Mesenchymal stem cell (in vitro differentiated cells and primary cell): ENCODE data around the gene GTF3C1.

Experiments used
- DNase-seq: peaks from one replicate; pipeline ENCODE4 v3.0.0-alpha.2; 2013
- H2AFZ ChIP-seq: one replicate; pipeline ENCODE4 v1.6.1; 2013; ENCODE audit warnings: low read depth, mild to moderate bottlenecking, control low read depth, inconsistent platforms, low read length, moderate library complexity
- H2AK5ac ChIP-seq: 2 replicates; pipeline ENCODE4 v1.6.1; 2013; ENCODE audit warnings: low read length, moderate library complexity, mild to moderate bottlenecking, inconsistent platforms; ENCODE audit not compliant: severe bottlenecking
- H2BK120ac ChIP-seq: one replicate; pipeline ENCODE4 v1.6.1; 2013; ENCODE audit warnings: low read depth, mild to moderate bottlenecking, inconsistent platforms, low read length, moderate library complexity
- H2BK12ac ChIP-seq, 2 experiments: one replicate each; pipeline ENCODE4 v1.6.1; 2013; ENCODE audit warnings: inconsistent platforms in 2 of 2, low read length in 2 of 2, mild to moderate bottlenecking in 2 of 2, moderate library complexity in 2 of 2, control low read depth in 1 of 2
- H2BK15ac ChIP-seq: one replicate; pipeline ENCODE4 v1.6.1; 2013; ENCODE audit warnings: mild to moderate bottlenecking, low read depth, inconsistent platforms; ENCODE audit not compliant: poor library complexity, severe bottlenecking
- H2BK5ac ChIP-seq: 2 replicates; pipeline ENCODE4 v1.6.1; 2013; ENCODE audit warnings: low read depth, mild to moderate bottlenecking, low read length, control low read depth, inconsistent platforms; ENCODE audit not compliant: poor library complexity, severe bottlenecking
- H3K14ac ChIP-seq, 2 experiments: one replicate each; pipeline ENCODE4 v1.6.1; 2013; ENCODE audit warnings: inconsistent platforms in 2 of 2, low read length in 2 of 2, control low read depth in 1 of 2, mild to moderate bottlenecking in 1 of 2, moderate library complexity in 1 of 2
- H3K18ac ChIP-seq, 2 experiments: one replicate each; pipeline ENCODE4 v1.6.1; 2013; ENCODE audit warnings: inconsistent platforms in 2 of 2, low read length in 2 of 2, control low read depth in 1 of 2, low read depth in 1 of 2, mild to moderate bottlenecking in 1 of 2
- H3K23ac ChIP-seq, 2 experiments: one replicate each; pipeline ENCODE4 v1.6.1; 2013; ENCODE audit warnings: inconsistent platforms in 2 of 2, low read length in 2 of 2, mild to moderate bottlenecking in 2 of 2, moderate library complexity in 2 of 2, control low read depth in 1 of 2
- H3K27ac ChIP-seq: 2 replicates; pipeline ENCODE4 v1.5.1; 2013; ENCODE audit warnings: mild to moderate bottlenecking, moderate library complexity, low read length, control low read depth, inconsistent platforms; ENCODE audit not compliant: poor library complexity, severe bottlenecking
- H3K27me3 ChIP-seq, 2 experiments: 2 replicates each; pipeline versions ENCODE4 v1.6.1 to v1.7.0; 2013; ENCODE audit warnings: low read length in 2 of 2, mild to moderate bottlenecking in 2 of 2, moderate library complexity in 2 of 2, control low read depth in 1 of 2, inconsistent platforms in 1 of 2; ENCODE audit not compliant: control insufficient read depth in 1 of 2, insufficient read depth in 1 of 2
- H3K36me3 ChIP-seq, 2 experiments: 2 replicates each; pipeline versions ENCODE4 v1.6.1 to v1.7.0; 2013; ENCODE audit warnings: low read length in 2 of 2, control low read depth in 1 of 2, inconsistent platforms in 1 of 2, low read depth in 1 of 2, mild to moderate bottlenecking in 1 of 2; ENCODE audit not compliant: insufficient read depth in 2 of 2, control insufficient read depth in 1 of 2
- H3K4ac ChIP-seq, 2 experiments: one replicate each; pipeline ENCODE4 v1.6.1; 2013; ENCODE audit warnings: inconsistent platforms in 2 of 2, low read length in 2 of 2, mild to moderate bottlenecking in 2 of 2, moderate library complexity in 2 of 2, control low read depth in 1 of 2, low read depth in 1 of 2
- H3K4me1 ChIP-seq: 2 replicates; pipeline ENCODE4 v1.6.1; 2013; ENCODE audit warnings: low read depth, low read length, control low read depth; ENCODE audit not compliant: control insufficient read depth, insufficient read depth
- H3K4me2 ChIP-seq: 2 replicates; pipeline ENCODE4 v1.6.1; 2013; ENCODE audit warnings: low read length, mild to moderate bottlenecking, inconsistent platforms; ENCODE audit not compliant: poor library complexity, severe bottlenecking
- H3K4me3 ChIP-seq, 2 experiments: 2 replicates each; pipeline versions ENCODE4 v1.5.1 to v1.7.0; 2013; ENCODE audit warnings: low read length in 2 of 2, mild to moderate bottlenecking in 2 of 2, control low read depth in 1 of 2, low read depth in 1 of 2; ENCODE audit not compliant: insufficient read depth in 1 of 2
- H3K79me1 ChIP-seq: replicated peaks from 2 replicates; pipeline ENCODE4 v1.6.1; 2013; ENCODE audit warnings: mild to moderate bottlenecking, control low read depth, low read length, inconsistent platforms; ENCODE audit not compliant: poor library complexity, severe bottlenecking
- H3K9ac ChIP-seq: 2 replicates; pipeline ENCODE4 v1.7.0; 2013; ENCODE audit warnings: mild to moderate bottlenecking, low read length, moderate library complexity
- H3K9me3 ChIP-seq: 2 replicates; pipeline ENCODE4 v1.7.0; 2013; ENCODE audit warnings: mild to moderate bottlenecking, low read length; ENCODE audit not compliant: control insufficient read depth
- H4K8ac ChIP-seq: one replicate; pipeline ENCODE4 v1.6.1; 2013; ENCODE audit warnings: inconsistent platforms, mild to moderate bottlenecking, low read length, moderate library complexity
- H4K91ac ChIP-seq: one replicate; pipeline ENCODE4 v1.6.1; 2013; ENCODE audit warnings: mild to moderate bottlenecking, low read length, inconsistent platforms
- WGBS: methylation state at CpG from one replicate; pipeline ENCODE4 v1.1.7; 2013; ENCODE audit warnings: mixed read lengths; 5-methylcytosine and 5-hydroxymethylcytosine counted together

Gene GTF3C1

DNA sequence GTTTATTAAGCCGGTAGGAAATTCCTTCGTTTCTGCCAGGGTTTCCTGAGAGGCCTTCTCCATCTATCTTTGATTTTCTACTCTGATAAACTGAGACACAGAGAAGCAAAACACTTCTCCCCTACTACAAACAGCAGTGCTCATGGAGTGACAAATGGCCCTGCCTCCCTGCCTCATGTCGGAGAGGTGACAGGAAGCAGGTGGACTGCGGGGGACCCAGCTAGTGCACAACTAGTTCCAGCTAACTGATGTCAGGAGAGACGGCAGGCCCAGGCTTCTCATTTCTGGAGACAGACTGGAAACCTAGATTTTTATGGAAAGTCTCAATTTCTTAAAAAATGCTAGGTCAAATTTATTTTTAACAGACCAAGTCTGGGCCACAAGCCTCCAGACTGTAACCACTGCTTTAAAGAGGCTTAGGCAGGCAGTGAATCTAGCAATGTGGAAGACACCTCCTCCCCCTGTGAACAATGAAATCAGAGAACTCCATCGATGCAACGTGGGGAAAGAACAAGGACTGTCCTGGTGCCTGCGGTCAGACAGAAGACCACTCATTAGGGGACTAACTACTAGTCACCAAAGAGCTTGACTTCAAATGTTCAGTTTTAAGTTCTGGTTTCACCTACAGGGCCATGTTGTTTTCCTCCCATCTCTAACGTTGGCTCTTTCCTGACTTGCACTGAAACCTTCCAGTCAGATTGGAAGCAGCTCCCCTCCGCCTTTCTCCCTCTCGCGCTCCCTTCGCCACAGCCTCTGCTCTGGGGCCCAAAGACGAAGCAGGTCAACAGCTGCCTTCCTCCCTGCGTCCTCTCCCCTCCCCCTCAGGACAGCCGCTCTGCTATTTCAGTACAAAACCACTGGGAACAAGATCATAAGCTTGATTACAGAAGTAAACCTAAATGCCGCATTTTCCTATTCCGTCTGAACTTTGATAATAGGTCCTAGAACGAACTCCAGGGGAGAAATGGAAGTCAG lies 17.6 kb downstream of the GTF3C1 start:
- DNase-seq: no peak
- Histone ChIP-seq H4K8ac (no peak overlapping the region), H2AFZ (no peak overlapping the region), H3K18ac (no peak overlapping the region), H3K4ac (no peak overlapping the region), H3K14ac (no peak overlapping the region), H3K4me1 (peaks cover 19% of the 10 kb centered on the region), H2AK5ac (no peak overlapping the region), H2BK15ac (no peak overlapping the region), H2BK12ac (no peak overlapping the region), H4K91ac (no peak overlapping the region), H3K4me3 (no peak overlapping the region), H3K9ac (no peak overlapping the region), H2BK120ac (no peak overlapping the region), H3K23ac (no peak overlapping the region), H3K27me3 (no peaks in the 10 kb centered on the region), H3K36me3 (peaks cover 71 to 97% of the 10 kb centered on the region in 2 experiments), H2BK5ac (no peak overlapping the region), H3K27ac (no peak overlapping the region), H3K4me2 (no peak overlapping the region), H3K9me3 (no peaks in the 10 kb centered on the region), H3K79me1 (peaks cover 13% of the 10 kb centered on the region)
- 93% methylated on average over 19 of the region's 19 CpGs for WGBS

GRCh38 chr16:27531186-27531585 lies 18.5 kb downstream of the GTF3C1 start:
- H2BK120ac ChIP-seq: no peak overlapping the region
- no peaks in the 10 kb centered on the region for H3K9me3 ChIP-seq
- no peaks in the 10 kb centered on the region for H3K27me3 ChIP-seq
- no peak overlapping the region for H2BK5ac ChIP-seq
- no peak for DNase-seq
- H3K23ac ChIP-seq: no peak overlapping the region
- no peak overlapping the region for H3K9ac ChIP-seq
- H2BK15ac ChIP-seq: no peak overlapping the region
- H3K4me2 ChIP-seq: no peak overlapping the region
- H3K36me3 ChIP-seq: peaks cover 71 to 97% of the 10 kb centered on the region in 2 experiments
- H3K4me1 ChIP-seq: peaks cover 20% of the 10 kb centered on the region
- no peak overlapping the region for H2BK12ac ChIP-seq
- H4K8ac ChIP-seq: no peak overlapping the region
- no peak overlapping the region for H3K4me3 ChIP-seq
- peaks cover 16% of the 10 kb centered on the region for H3K79me1 ChIP-seq
- H2AFZ ChIP-seq: no peak overlapping the region
- no peak overlapping the region for H4K91ac ChIP-seq
- no peak overlapping the region for H3K27ac ChIP-seq
- no peak overlapping the region for H3K18ac ChIP-seq
- no peak overlapping the region for H3K4ac ChIP-seq
- H2AK5ac ChIP-seq: peak overlapping the region; percentile 14
- no peak overlapping the region for H3K14ac ChIP-seq
- 93% methylated on average over 2 of the region's 2 CpGs for WGBS

DNA sequence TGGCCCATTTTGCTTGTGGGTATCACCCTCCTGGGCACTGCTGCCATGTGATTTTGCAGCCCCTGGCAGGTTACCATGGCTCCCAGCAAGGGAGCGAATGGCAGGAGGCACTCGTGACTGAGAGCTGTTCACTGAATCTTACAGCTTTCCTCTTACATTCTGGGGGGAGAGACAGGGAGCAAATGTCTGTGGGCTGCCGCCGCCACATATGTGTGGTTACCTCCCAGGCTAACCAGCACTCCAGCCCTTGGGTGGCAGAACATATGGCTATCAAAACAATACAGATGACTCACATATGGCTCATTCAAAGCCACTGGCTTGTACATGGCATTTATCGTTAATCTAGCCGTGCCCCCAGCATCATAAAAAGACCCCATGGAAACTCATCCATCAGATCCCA lies 19.8 kb downstream of the GTF3C1 start:
- 62% methylated on average over 6 of the region's 6 CpGs for WGBS
- Histone ChIP-seq H2AFZ (no peak overlapping the region), H4K8ac (no peak overlapping the region), H2BK12ac (no peak overlapping the region), H3K4ac (no peak overlapping the region), H3K14ac (no peak overlapping the region), H3K4me1 (peaks cover 20% of the 10 kb centered on the region), H3K27me3 (no peaks in the 10 kb centered on the region), H2BK5ac (no peak overlapping the region), H3K9me3 (no peaks in the 10 kb centered on the region), H3K4me3 (no peak overlapping the region), H3K79me1 (peaks cover 22% of the 10 kb centered on the region), H2BK15ac (no peak overlapping the region), H3K4me2 (no peak overlapping the region), H4K91ac (no peak overlapping the region), H3K27ac (peak overlapping the region; percentile 68), H2BK120ac (no peak overlapping the region), H2AK5ac (no peak overlapping the region), H3K23ac (no peak overlapping the region), H3K9ac (no peak overlapping the region), H3K36me3 (peaks cover 71 to 97% of the 10 kb centered on the region in 2 experiments), H3K18ac (no peak overlapping the region)
- peak; percentile 57 for DNase-seq

DNA sequence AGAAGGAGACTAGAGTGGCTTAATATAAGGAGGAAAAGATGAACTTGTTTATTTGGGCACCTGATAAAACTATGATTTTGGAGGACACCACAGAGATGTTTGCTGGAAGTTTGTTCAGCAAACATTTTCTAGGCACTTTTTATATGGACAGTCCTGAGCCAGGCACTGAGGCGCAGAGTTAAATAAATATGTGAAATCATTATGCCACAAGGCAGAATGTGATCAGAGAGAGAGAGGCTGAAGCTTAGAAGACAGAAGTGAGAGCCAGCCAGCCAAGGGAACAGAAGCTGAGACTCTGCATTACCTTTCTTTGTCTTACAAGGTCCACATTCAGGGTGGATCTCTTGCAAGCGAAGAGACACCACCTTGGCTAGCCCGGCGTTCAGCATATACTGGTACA lies 21.4 kb downstream of the GTF3C1 start:
- H3K79me1 ChIP-seq: peaks cover 21% of the 10 kb centered on the region
- H2AFZ ChIP-seq: no peak overlapping the region
- no peak overlapping the region for H3K14ac ChIP-seq
- no peak overlapping the region for H4K8ac ChIP-seq
- H2BK120ac ChIP-seq: no peak overlapping the region
- DNase-seq: no peak
- H3K27me3 ChIP-seq: no peaks in the 10 kb centered on the region
- H3K23ac ChIP-seq: no peak overlapping the region
- H2AK5ac ChIP-seq: peak overlapping the region; percentile 7
- H2BK12ac ChIP-seq: no peak overlapping the region
- H3K18ac ChIP-seq: no peak overlapping the region
- no peak overlapping the region for H3K4me3 ChIP-seq
- no peak overlapping the region for H3K4me2 ChIP-seq
- H3K4ac ChIP-seq: no peak overlapping the region
- no peak overlapping the region for H2BK5ac ChIP-seq
- no peak overlapping the region for H4K91ac ChIP-seq
- H3K27ac ChIP-seq: no peak overlapping the region
- H2BK15ac ChIP-seq: no peak overlapping the region
- H3K9me3 ChIP-seq: no peaks in the 10 kb centered on the region
- H3K9ac ChIP-seq: no peak overlapping the region
- 100% methylated on average over 4 of the region's 4 CpGs for WGBS
- peaks cover 20% of the 10 kb centered on the region for H3K4me1 ChIP-seq
- H3K36me3 ChIP-seq: peaks cover 72 to 99% of the 10 kb centered on the region in 2 experiments
